T47D (cell line): Measurements from ENCODE around the gene ZNF638.

Source experiments
- DNase-seq, 2 experiments: peaks; one replicate each; pipeline versions ENCODE4 v3.0.0 to v3.0.0-alpha.2; 2011 to 2012; ENCODE audit warnings: low read depth in 1 of 2, low spot score in 1 of 2
- JUND ChIP-seq: IDR thresholded peaks from 2 replicates; pipeline ENCODE4 v1.6.1; 2012; ENCODE audit warnings: low read depth
- in situ Hi-C: cut with HindIII; loops from 2 replicates; pipeline ENCODE4 v1.10.0; 2016; ENCODE audit warnings: low sequenced_read_pairs, low pct_unique_long_range_greater_than_20kb

ZNF638 gene

GRCh38 chr2:71477231-71477691 is 145.7 kb downstream of the ZNF638 start:
- DNase-seq: no peak
- in situ Hi-C loops: no loop called here
- no peak for TF ChIP-seq JUND

GRCh38 chr2:71478806-71479205 is 147.2 kb downstream of the ZNF638 start:
- in situ Hi-C loops: no loop called here
- DNase-seq: no peak
- TF ChIP-seq JUND: no peak

GRCh38 chr2:71479261-71479660 is 147.7 kb downstream of the ZNF638 start:
- in situ Hi-C loops: no loop called here
- DNase-seq: no peak
- no peak for TF ChIP-seq JUND

- in situ Hi-C loops: no loop called here
- no peak for DNase-seq
- no peak for TF ChIP-seq JUND
Observed at GRCh38 chr2:71481111-71481510, 149.5 kb downstream of the ZNF638 start.

GRCh38 chr2:71482055-71482454 is 150.5 kb downstream of the ZNF638 start:
- no peak for DNase-seq
- no peak for TF ChIP-seq JUND
- in situ Hi-C loops: no loop called here

GRCh38 chr2:71483246-71483645 is 151.7 kb downstream of the ZNF638 start:
- DNase-seq: no peak
- in situ Hi-C loops: no loop called here
- TF ChIP-seq JUND: no peak

GRCh38 chr2:71484354-71484753 is 152.8 kb downstream of the ZNF638 start:
- TF ChIP-seq JUND: no peak
- DNase-seq: no peak
- in situ Hi-C loops: no loop called here
